LNCaP clone FGC (cell line): ENCODE data around the gene ASTN2.

Experiments
- DNase-seq: peaks from one replicate; pipeline ENCODE4 v3.0.0-alpha.2; 2011; ENCODE audit warnings: low read depth
- H3K4me3 ChIP-seq: 2 replicates; pipeline ENCODE4 v1.5.1; 2011; ENCODE audit warnings: mild to moderate bottlenecking, low read depth, low read length, control low read depth
- CTCF ChIP-seq: IDR thresholded peaks from 2 replicates; pipeline ENCODE4 v1.5.1; 2012; ENCODE audit warnings: mild to moderate bottlenecking; ENCODE audit not compliant: control insufficient read depth, insufficient read depth; ENCODE audit errors: extremely low read depth

The ASTN2 gene

GRCh38 chr9:116724123-116724522 lies 690.7 kb downstream of the ASTN2 start:
- no peak for DNase-seq
- H3K4me3 ChIP-seq = no peak overlapping the region
- no peak for TF ChIP-seq CTCF

GRCh38 chr9:116721944-116722343 lies 692.9 kb downstream of the ASTN2 start:
- TF ChIP-seq CTCF = no peak
- no peak for DNase-seq
- H3K4me3 ChIP-seq = no peak overlapping the region

GRCh38 chr9:116721411-116721810 lies 693.4 kb downstream of the ASTN2 start:
- TF ChIP-seq CTCF = no peak
- H3K4me3 ChIP-seq = no peak overlapping the region
- DNase-seq = no peak

- H3K4me3 ChIP-seq = no peak overlapping the region
- DNase-seq = no peak
- no peak for TF ChIP-seq CTCF
Measured at GRCh38 chr9:116720111-116720510, 694.7 kb downstream of the ASTN2 start.

GRCh38 chr9:116718111-116718510 lies 696.7 kb downstream of the ASTN2 start:
- no peak for DNase-seq
- no peak overlapping the region for H3K4me3 ChIP-seq
- no peak for TF ChIP-seq CTCF

GRCh38 chr9:116717150-116717549 lies 697.7 kb downstream of the ASTN2 start:
- DNase-seq = no peak
- no peak overlapping the region for H3K4me3 ChIP-seq
- no peak for TF ChIP-seq CTCF

- no peak for DNase-seq
- no peak for TF ChIP-seq CTCF
- no peak overlapping the region for H3K4me3 ChIP-seq
Measured at GRCh38 chr9:116716438-116716837, 698.4 kb downstream of the ASTN2 start.
